ENCODE measurements around the gene ANKLE1. TPM values are rescaled to one million over a fixed set of nuclear protein-coding genes. Genes with fewer than 3 reads are reported as not detected.

Gene ANKLE1
- total RNA-seq, 3 donors from 2014 or later: 0.96 to 1.6 (median 1.0) TPM

DNA sequence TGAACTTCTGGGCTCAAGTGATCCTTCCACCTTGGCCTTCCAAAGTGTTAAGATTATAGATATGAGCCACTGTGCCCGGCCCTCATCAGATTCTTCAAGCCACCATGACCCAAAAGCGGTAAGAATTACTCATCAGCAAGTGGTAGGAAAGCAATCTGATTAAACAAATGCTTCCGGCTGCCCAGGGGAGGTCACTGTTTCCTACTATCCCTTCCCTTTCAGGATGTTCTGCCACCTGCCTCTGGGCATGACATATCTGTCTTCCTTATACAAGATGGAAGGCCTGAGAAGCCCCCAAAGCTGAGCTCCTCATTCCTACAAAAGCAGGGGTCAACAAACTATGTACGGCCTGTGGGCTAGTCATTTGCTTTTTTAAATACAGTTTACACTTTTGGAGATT lies 14.6 kb downstream of the ANKLE1 start:
- no peak for DNase-seq (ENCODE audit: low spot score in 2 of 2)
- TF ChIP-seq POLR2AphosphoS5 (IDR thresholded peaks at IDR 0.05) (no peak), CTCF (IDR thresholded peaks at IDR 0.05) (no peak), POLR2A (IDR thresholded peaks at IDR 0.05) (no peak)
- Histone ChIP-seq H3K27me3 (no peaks in the 10 kb centered on the region), H3K9me3 (peaks cover 0 to 5% of the 10 kb centered on the region in 2 donors), H3K27ac (no peak overlapping the region), H3K4me3 (no peak overlapping the region), H3K4me1 (no peaks in the 10 kb centered on the region), H3K36me3 (no peaks in the 10 kb centered on the region)
- intact Hi-C loops (cut with DNase I; ENCODE audit: low total_unique reads): no loop called here

DNA sequence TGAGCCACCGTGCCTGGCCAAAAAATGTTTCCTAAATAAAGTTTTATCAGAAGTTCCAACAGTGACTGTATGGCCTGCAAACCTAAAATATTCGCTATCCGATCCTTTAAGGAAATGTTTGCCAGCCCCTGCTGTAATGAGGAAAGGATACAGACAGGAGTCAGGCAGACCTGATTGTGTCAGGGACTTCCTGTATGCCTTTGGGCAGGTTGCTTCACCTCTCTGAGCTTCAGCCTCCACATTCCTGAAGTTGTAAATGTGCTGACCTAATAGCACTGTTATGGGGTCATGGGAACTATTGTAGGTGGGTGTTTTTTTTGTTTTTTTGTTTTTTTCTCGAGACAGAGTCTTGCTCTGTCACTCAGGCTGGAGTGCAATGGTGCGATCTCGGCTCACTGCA lies 15.3 kb downstream of the ANKLE1 start:
- DNase-seq (ENCODE audit: low spot score in 2 of 2): no peak
- no peak overlapping the region for H3K27ac ChIP-seq
- no peaks in the 10 kb centered on the region for H3K36me3 ChIP-seq
- H3K27me3 ChIP-seq: no peaks in the 10 kb centered on the region
- intact Hi-C loops (cut with DNase I; ENCODE audit: low total_unique reads): no loop called here
- H3K9me3 ChIP-seq: peaks cover 0 to 5% of the 10 kb centered on the region in 2 donors
- H3K4me3 ChIP-seq: no peak overlapping the region
- H3K4me1 ChIP-seq: no peaks in the 10 kb centered on the region
- TF ChIP-seq CTCF (IDR thresholded peaks at IDR 0.05) (no peak), POLR2A (IDR thresholded peaks at IDR 0.05) (no peak), POLR2AphosphoS5 (IDR thresholded peaks at IDR 0.05) (no peak)

- peaks cover 0 to 5% of the 10 kb centered on the region in 2 donors for H3K9me3 ChIP-seq
- no peak for DNase-seq (ENCODE audit: low spot score in 2 of 2)
- no peak overlapping the region for H3K4me3 ChIP-seq
- H3K27me3 ChIP-seq: no peaks in the 10 kb centered on the region
- peaks cover 0 to 26% of the 10 kb centered on the region in 2 donors for H3K4me1 ChIP-seq
- TF ChIP-seq POLR2AphosphoS5 (IDR thresholded peaks at IDR 0.05) (no peak), POLR2A (IDR thresholded peaks at IDR 0.05) (no peak), CTCF (IDR thresholded peaks at IDR 0.05) (no peak)
- no peak overlapping the region for H3K27ac ChIP-seq
- H3K36me3 ChIP-seq: no peaks in the 10 kb centered on the region
- intact Hi-C loops (cut with DNase I; ENCODE audit: low total_unique reads): loop anchor here (10.0 kb wide), 1 partner anchor 84 kb away; no protein-coding TSS in a partner anchor
These were observed 19.4 kb downstream of the ANKLE1 start for GRCh38 chr19:17300992-17301619.

GRCh38 chr19:17302391-17303166 lies 20.9 kb downstream of the ANKLE1 start:
- H3K9me3 ChIP-seq: peaks cover 0 to 5% of the 10 kb centered on the region in 2 donors
- DNase-seq (ENCODE audit: low spot score in 2 of 2): no peak
- H3K4me3 ChIP-seq: peak overlapping the region; percentile 70 to 81 (median 81)
- H3K4me1 ChIP-seq: peaks cover 0 to 31% of the 10 kb centered on the region in 2 donors
- intact Hi-C loops (cut with DNase I; ENCODE audit: low total_unique reads): loop anchor here (10.0 kb wide), 1 partner anchor 82 kb away; no protein-coding TSS in a partner anchor
- TF ChIP-seq CTCF (IDR thresholded peaks at IDR 0.05) (no peak), POLR2A (IDR thresholded peaks at IDR 0.05) (no peak), POLR2AphosphoS5 (IDR thresholded peaks at IDR 0.05) (no peak)
- H3K27ac ChIP-seq: peak overlapping the region; percentile 82 to 90
- H3K36me3 ChIP-seq: no peaks in the 10 kb centered on the region
- no peaks in the 10 kb centered on the region for H3K27me3 ChIP-seq
